Measurements from ENCODE around the gene ST6GALNAC3.

Gene ST6GALNAC3

DNA sequence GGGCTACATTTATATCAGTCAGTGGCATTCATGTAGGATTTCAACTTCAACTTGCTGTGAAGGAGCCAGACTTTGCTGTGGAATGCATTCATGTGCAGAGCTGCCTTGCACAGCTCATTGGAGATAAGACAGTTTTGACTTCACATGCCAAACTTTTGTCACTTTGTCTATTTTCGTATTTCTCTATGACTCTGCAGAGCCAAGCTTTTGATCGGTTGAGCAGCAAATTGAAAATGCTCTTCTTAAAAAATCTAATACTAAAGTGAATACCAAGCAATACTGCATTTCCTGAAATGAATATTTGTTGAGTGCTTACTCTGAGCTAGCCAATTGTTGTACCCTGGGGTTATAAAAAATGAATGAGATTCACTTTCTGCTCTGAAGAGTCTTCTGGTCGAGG, 388.7 kb downstream of the ST6GALNAC3 start:
- Histone ChIP-seq H3K36me3 (ENCODE audit: control insufficient read depth, insufficient read depth, low read length) (no peaks in the 10 kb centered on the region), H3K4me3 (ENCODE audit: low read length) (no peak overlapping the region), H3K27me3 (ENCODE audit: control insufficient read depth, insufficient read depth, low read length) (no peaks in the 10 kb centered on the region), H3K9ac (ENCODE audit: low read length) (no peak overlapping the region), H3K4me1 (ENCODE audit: control insufficient read depth, insufficient read depth, low read length) (no peaks in the 10 kb centered on the region), H3K9me3 (ENCODE audit: control insufficient read depth, low read length) (no peaks in the 10 kb centered on the region)

DNA sequence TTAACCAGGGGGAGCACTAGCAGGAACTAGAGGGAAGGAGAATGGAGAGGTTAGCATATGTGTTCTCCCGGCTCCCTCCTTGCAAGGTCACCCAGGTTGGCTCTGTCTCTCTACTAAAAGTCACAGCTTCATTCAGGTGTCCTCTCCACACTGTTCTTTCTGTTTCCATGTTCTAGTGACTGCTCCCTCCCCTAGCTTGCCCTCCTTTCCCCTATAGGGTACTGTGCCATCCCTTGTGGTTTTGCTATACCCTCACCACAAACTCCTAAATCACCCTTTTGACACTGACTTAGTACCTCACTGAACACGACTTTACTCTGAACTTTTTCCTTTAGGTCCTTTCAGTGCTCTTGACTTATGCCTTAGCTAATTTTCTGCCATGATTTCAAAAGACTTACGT, 389.3 kb downstream of the ST6GALNAC3 start:
- Histone ChIP-seq H3K4me3 (ENCODE audit: low read length) (no peak overlapping the region), H3K9ac (ENCODE audit: low read length) (no peak overlapping the region), H3K9me3 (ENCODE audit: control insufficient read depth, low read length) (no peaks in the 10 kb centered on the region), H3K27me3 (ENCODE audit: control insufficient read depth, insufficient read depth, low read length) (no peaks in the 10 kb centered on the region), H3K4me1 (ENCODE audit: control insufficient read depth, insufficient read depth, low read length) (no peaks in the 10 kb centered on the region), H3K36me3 (ENCODE audit: control insufficient read depth, insufficient read depth, low read length) (no peaks in the 10 kb centered on the region)

DNA sequence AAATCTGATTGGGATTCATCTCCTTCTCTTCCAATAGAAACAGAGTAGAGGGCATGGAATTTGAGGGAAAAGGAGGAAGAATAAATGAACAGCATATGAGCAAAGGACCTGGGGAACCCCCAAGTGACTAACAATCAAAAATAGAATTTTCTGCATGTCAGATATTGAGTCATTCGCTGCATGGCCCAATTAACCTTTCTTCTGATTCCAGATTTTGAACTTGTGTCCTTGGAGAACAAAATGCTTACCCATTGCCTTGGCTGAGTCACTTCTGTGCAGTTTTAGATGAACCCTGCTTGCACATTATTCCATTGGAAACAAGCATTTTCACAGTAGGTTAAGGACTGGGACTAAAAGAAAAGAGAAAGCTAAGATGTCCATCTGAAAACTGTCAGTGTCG, 390.5 kb downstream of the ST6GALNAC3 start:
- H3K4me3 ChIP-seq (ENCODE audit: low read length): no peak overlapping the region
- no peaks in the 10 kb centered on the region for H3K4me1 ChIP-seq (ENCODE audit: control insufficient read depth, insufficient read depth, low read length)
- no peaks in the 10 kb centered on the region for H3K9me3 ChIP-seq (ENCODE audit: control insufficient read depth, low read length)
- no peaks in the 10 kb centered on the region for H3K36me3 ChIP-seq (ENCODE audit: control insufficient read depth, insufficient read depth, low read length)
- no peaks in the 10 kb centered on the region for H3K27me3 ChIP-seq (ENCODE audit: control insufficient read depth, insufficient read depth, low read length)
- no peak overlapping the region for H3K9ac ChIP-seq (ENCODE audit: low read length)

DNA sequence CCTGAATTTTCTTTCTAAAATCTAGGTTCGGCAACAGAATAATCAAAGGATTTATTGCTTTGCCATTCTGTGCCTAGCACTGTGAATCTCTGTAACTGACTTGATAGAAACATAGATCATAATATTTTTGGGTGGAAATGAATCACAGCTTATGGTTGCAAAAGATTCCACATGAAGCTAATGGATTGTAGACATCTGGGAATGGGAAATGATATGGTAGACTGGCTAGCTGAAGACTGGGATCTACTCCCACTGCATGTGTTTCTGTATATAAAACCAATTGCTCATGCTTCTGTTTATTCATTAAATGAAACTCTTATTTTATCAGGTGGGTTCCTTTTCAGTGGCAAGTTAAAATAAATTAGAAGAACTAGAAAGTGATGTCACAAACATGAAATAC, 395.6 kb downstream of the ST6GALNAC3 start:
- Histone ChIP-seq H3K4me3 (ENCODE audit: low read length) (no peak overlapping the region), H3K4me1 (ENCODE audit: control insufficient read depth, insufficient read depth, low read length) (no peaks in the 10 kb centered on the region), H3K36me3 (ENCODE audit: control insufficient read depth, insufficient read depth, low read length) (no peaks in the 10 kb centered on the region), H3K9ac (ENCODE audit: low read length) (no peak overlapping the region), H3K27me3 (ENCODE audit: control insufficient read depth, insufficient read depth, low read length) (no peaks in the 10 kb centered on the region), H3K9me3 (ENCODE audit: control insufficient read depth, low read length) (no peaks in the 10 kb centered on the region)

DNA sequence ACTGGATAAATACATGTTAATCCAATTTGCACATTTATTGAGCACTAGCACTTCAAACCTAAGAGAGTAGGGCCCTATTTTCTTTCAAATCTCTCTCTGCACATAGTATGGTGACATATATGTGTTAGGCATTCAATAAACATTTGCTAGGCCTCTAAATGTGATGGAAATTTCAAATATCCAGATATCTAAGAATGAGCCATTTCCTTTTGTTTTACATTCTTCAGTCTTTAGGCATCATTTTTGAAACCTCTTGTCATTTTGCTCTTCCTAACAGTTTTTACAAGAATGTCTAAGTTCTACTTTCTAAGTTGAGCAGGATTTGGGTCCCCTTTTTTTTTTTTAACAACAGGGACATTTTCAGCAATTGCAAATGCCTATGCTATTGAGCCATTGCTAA, 397.0 kb downstream of the ST6GALNAC3 start:
- Histone ChIP-seq H3K4me3 (ENCODE audit: low read length) (no peak overlapping the region), H3K9me3 (ENCODE audit: control insufficient read depth, low read length) (no peaks in the 10 kb centered on the region), H3K9ac (ENCODE audit: low read length) (no peak overlapping the region), H3K36me3 (ENCODE audit: control insufficient read depth, insufficient read depth, low read length) (no peaks in the 10 kb centered on the region), H3K4me1 (ENCODE audit: control insufficient read depth, insufficient read depth, low read length) (no peaks in the 10 kb centered on the region), H3K27me3 (ENCODE audit: control insufficient read depth, insufficient read depth, low read length) (no peaks in the 10 kb centered on the region)

DNA sequence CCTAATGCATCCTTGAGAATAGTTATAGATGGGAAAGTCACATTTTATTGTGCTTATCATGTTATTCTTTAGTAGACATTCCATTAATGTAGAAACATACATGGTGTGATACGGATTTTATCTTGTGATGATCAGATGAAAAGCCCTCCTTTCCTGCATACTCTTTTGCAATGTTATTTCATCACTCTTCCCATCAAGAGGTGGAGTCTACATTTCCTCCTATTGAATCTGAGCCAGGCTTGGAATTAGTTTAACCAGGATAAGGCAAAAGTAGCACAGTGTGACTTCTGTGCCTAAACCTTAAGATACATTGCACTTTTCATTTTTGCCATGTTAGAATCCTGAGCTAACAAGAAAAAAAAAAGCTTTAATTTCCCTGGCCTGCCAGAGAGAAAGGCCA, 399.0 kb downstream of the ST6GALNAC3 start:
- Histone ChIP-seq H3K36me3 (ENCODE audit: control insufficient read depth, insufficient read depth, low read length) (no peaks in the 10 kb centered on the region), H3K9ac (ENCODE audit: low read length) (no peak overlapping the region), H3K27me3 (ENCODE audit: control insufficient read depth, insufficient read depth, low read length) (no peaks in the 10 kb centered on the region), H3K9me3 (ENCODE audit: control insufficient read depth, low read length) (no peaks in the 10 kb centered on the region), H3K4me3 (ENCODE audit: low read length) (no peak overlapping the region), H3K4me1 (ENCODE audit: control insufficient read depth, insufficient read depth, low read length) (no peaks in the 10 kb centered on the region)

DNA sequence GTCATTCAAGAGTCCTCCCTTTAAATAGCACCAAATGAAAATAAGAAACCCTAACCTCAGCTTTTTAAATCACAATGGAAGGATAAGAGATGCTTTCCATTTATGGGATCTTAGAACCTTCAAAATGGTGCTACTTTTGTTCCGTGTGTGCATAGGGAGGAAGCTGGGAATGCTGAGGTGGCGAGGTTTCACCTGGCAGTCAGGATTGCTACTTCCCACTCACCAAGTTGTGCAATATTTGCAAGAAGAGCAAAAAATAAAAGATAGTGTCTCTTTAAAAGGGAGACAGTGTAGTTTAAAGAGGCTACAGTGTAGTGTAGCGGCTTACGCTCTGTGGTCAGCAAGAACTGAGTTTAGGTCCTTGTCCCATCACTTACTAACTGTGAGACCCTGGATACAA, 400.4 kb downstream of the ST6GALNAC3 start:
- Histone ChIP-seq H3K4me1 (ENCODE audit: control insufficient read depth, insufficient read depth, low read length) (no peaks in the 10 kb centered on the region), H3K9ac (ENCODE audit: low read length) (no peak overlapping the region), H3K4me3 (ENCODE audit: low read length) (no peak overlapping the region), H3K36me3 (ENCODE audit: control insufficient read depth, insufficient read depth, low read length) (no peaks in the 10 kb centered on the region), H3K27me3 (ENCODE audit: control insufficient read depth, insufficient read depth, low read length) (no peaks in the 10 kb centered on the region), H3K9me3 (ENCODE audit: control insufficient read depth, low read length) (no peaks in the 10 kb centered on the region)

DNA sequence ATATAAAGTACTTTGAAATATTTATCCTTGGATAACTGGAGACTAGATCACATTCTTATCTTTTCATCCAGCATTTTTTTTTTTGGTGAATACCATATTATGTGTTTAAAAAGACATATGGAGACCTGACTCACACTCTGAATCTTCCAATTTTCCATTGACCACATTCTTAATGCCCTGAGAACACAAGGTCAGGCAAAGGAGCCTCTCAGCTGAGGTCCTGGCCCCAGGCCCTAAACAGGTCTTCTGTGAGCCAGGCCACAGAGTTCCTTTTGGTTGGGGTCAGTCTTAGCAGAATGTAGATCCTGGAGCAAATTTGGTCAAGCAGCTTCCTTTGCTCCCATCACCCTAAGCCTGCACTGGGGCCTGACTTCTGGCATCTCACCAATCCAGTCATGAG, 402.6 kb downstream of the ST6GALNAC3 start:
- H3K4me1 ChIP-seq (ENCODE audit: control insufficient read depth, insufficient read depth, low read length): no peaks in the 10 kb centered on the region
- H3K36me3 ChIP-seq (ENCODE audit: control insufficient read depth, insufficient read depth, low read length): no peaks in the 10 kb centered on the region
- H3K4me3 ChIP-seq (ENCODE audit: low read length): no peak overlapping the region
- no peak overlapping the region for H3K9ac ChIP-seq (ENCODE audit: low read length)
- H3K27me3 ChIP-seq (ENCODE audit: control insufficient read depth, insufficient read depth, low read length): no peaks in the 10 kb centered on the region
- no peaks in the 10 kb centered on the region for H3K9me3 ChIP-seq (ENCODE audit: control insufficient read depth, low read length)

DNA sequence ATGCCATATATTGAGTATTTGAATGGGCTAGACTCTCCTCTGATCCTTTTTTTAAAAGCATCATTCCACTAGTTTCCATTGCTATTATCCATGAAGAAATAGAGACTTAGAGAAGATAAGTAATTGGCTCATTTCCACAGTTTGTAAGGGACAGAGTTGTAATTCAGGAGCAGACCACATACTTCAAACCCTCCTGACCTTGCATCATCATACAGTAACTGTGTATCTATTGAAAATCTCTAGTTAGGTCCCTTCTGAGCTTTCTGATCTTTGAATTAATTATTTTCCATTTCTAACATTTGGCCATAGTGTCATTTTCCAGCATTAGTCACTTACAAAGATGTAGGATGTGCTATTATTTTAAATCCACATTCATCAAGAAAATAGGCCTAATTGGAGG, 406.3 kb downstream of the ST6GALNAC3 start:
- no peaks in the 10 kb centered on the region for H3K27me3 ChIP-seq (ENCODE audit: control insufficient read depth, insufficient read depth, low read length)
- H3K9me3 ChIP-seq (ENCODE audit: control insufficient read depth, low read length): no peaks in the 10 kb centered on the region
- H3K36me3 ChIP-seq (ENCODE audit: control insufficient read depth, insufficient read depth, low read length): no peaks in the 10 kb centered on the region
- H3K9ac ChIP-seq (ENCODE audit: low read length): no peak overlapping the region
- no peaks in the 10 kb centered on the region for H3K4me1 ChIP-seq (ENCODE audit: control insufficient read depth, insufficient read depth, low read length)
- no peak overlapping the region for H3K4me3 ChIP-seq (ENCODE audit: low read length)

DNA sequence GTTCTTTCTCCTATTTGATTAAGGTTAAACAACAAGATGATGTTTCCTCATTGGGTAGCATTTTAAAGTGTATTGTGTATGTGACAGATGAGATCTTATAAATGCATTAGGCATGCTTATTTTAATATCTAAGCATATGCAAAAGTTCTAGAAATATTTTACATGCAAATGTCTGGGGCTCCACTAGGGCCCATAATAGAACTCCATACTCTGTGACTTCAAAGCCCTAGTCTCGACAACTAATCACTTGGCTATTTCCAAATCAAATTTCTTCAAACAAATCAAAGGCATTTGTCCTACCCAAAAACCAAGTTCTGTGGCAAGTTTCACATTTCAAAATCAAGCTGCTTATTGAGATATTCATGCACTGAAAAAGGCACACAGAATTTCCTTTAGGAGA, 407.1 kb downstream of the ST6GALNAC3 start:
- no peak overlapping the region for H3K4me3 ChIP-seq (ENCODE audit: low read length)
- no peaks in the 10 kb centered on the region for H3K9me3 ChIP-seq (ENCODE audit: control insufficient read depth, low read length)
- H3K27me3 ChIP-seq (ENCODE audit: control insufficient read depth, insufficient read depth, low read length): no peaks in the 10 kb centered on the region
- H3K9ac ChIP-seq (ENCODE audit: low read length): no peak overlapping the region
- H3K4me1 ChIP-seq (ENCODE audit: control insufficient read depth, insufficient read depth, low read length): no peaks in the 10 kb centered on the region
- no peaks in the 10 kb centered on the region for H3K36me3 ChIP-seq (ENCODE audit: control insufficient read depth, insufficient read depth, low read length)

DNA sequence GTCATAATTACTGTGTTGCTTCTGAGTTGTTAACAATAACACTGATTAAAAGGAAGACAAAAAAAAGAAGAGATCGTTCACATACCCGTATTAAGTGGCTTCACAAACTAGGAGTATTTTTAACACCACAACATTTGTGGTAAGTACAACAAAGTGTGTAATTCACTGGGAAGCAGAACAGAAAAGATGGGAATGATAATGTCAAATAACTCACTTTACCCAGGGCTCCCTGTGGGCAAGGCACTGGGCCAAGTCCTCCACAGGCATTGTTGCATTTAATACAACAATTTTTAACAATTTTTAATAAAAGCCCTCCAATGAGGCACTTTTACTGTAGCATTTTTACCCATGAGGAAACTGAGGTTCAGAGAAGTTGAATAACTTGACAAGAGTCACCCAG, 407.7 kb downstream of the ST6GALNAC3 start:
- H3K27me3 ChIP-seq (ENCODE audit: control insufficient read depth, insufficient read depth, low read length): no peaks in the 10 kb centered on the region
- no peak overlapping the region for H3K4me3 ChIP-seq (ENCODE audit: low read length)
- no peak overlapping the region for H3K9ac ChIP-seq (ENCODE audit: low read length)
- H3K9me3 ChIP-seq (ENCODE audit: control insufficient read depth, low read length): no peaks in the 10 kb centered on the region
- no peaks in the 10 kb centered on the region for H3K36me3 ChIP-seq (ENCODE audit: control insufficient read depth, insufficient read depth, low read length)
- H3K4me1 ChIP-seq (ENCODE audit: control insufficient read depth, insufficient read depth, low read length): no peaks in the 10 kb centered on the region

DNA sequence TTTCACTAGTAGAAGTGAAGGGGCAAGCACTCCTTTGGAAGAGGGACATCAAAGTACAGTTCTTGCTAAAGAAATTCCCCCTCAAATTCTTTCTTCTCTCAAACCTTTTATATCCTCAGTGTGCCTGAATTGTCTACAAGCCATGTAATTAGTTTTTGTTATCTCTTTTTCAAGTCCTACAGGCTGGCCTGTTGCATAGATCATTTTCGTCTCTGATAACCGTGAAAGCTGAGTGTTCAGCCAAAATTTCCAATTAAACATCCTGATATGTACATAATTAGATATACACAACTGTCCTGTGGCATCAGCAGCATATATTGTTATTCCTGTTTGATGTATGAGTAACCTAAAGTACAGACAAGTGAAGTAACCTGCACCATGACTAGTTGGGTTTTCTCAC, 417.2 kb downstream of the ST6GALNAC3 start:
- no peak overlapping the region for H3K4me3 ChIP-seq (ENCODE audit: low read length)
- no peaks in the 10 kb centered on the region for H3K27me3 ChIP-seq (ENCODE audit: control insufficient read depth, insufficient read depth, low read length)
- no peaks in the 10 kb centered on the region for H3K4me1 ChIP-seq (ENCODE audit: control insufficient read depth, insufficient read depth, low read length)
- H3K9me3 ChIP-seq (ENCODE audit: control insufficient read depth, low read length): no peaks in the 10 kb centered on the region
- H3K9ac ChIP-seq (ENCODE audit: low read length): no peak overlapping the region
- no peaks in the 10 kb centered on the region for H3K36me3 ChIP-seq (ENCODE audit: control insufficient read depth, insufficient read depth, low read length)

DNA sequence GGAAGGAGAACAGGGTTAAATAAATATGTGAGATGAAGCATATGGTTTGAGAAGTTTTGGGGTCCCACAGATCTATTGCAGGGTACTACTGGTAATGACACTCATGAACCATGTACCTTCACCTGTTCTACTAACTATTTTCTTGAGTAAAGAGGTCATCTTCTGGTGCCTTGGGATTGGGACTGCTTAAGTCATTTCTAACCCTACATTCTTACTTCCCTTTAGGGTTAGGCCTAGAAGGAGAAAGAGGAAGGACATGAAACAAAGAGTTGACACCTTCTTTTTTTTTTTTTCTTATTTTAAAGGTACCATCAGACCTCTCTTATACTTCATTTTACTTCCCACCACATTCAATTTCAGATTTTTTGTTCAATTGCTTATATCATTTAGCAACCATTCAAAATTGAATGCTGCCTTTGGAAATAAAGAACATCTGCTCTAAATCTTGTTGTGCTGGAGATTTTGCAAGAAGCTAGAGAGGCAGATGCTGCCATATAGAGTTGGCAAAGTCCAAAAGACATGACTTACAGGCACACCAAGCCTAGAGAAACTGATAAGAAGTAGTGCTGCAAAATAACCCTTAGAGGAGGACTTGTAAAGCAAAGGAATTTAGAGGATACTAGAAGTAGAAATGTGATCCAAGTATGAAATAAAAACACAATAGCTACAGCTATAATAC, 418.3 kb downstream of the ST6GALNAC3 start:
- Histone ChIP-seq H3K4me3 (ENCODE audit: low read length) (no peak overlapping the region), H3K4me1 (ENCODE audit: control insufficient read depth, insufficient read depth, low read length) (no peaks in the 10 kb centered on the region), H3K27me3 (ENCODE audit: control insufficient read depth, insufficient read depth, low read length) (no peaks in the 10 kb centered on the region), H3K9me3 (ENCODE audit: control insufficient read depth, low read length) (no peaks in the 10 kb centered on the region), H3K36me3 (ENCODE audit: control insufficient read depth, insufficient read depth, low read length) (no peaks in the 10 kb centered on the region), H3K9ac (ENCODE audit: low read length) (no peak overlapping the region)

All from mucosa of stomach (tissue), 1 donor.